GM18951 (cell line): ENCODE measurements around the gene ZNF740.

ENCODE experiments used
- POLR2A ChIP-seq: IDR thresholded peaks from 4 replicates; pipeline ENCODE4 v1.6.1; 2011; ENCODE audit warnings: mild to moderate bottlenecking; ENCODE audit not compliant: insufficient read length, insufficient read depth; ENCODE audit errors: extremely low read depth
- in situ Hi-C: fragments of 300-500 bp; cut with MboI; formaldehyde crosslinking; loops from one replicate; pipeline ENCODE4 v1.12.0; 2022; ENCODE audit warnings: low sequenced_read_pairs, mixed read lengths, inconsistent platforms; ENCODE audit not compliant: unreplicated experiment

The ZNF740 gene

DNA sequence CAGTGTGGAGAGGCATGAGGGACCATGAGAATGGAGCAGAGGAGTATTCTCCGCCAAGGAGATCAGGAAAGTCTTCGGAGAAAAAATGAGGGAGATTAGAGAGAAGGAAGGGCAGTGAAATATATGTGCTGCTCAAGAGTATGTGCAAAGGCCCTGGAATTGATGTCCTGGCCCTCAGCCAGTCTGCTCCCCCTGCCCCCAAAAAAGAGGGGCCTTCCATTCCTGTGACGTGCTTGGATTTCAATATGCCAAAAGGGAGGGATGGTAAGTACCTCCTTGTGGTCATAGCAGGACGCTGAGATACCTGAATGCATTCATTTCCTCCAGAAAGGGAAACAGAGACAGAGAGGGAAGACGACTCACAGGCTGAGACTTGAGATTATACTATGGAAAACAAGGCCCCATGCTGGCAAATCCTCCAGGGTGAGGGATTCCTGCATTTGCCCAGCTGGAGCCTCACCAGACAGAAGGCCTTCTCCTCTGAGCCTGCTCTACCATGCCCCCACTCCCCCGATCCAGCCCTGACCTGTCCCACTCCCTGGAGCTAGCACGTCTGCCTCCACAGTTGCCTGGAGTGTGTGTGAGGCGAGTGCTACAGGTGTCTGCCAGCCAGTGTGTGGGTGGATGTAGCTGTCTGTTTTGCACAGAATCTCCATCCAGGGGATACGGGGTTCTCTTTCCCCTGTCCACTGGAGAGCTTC is 55.4 kb downstream of the ZNF740 start:
- no peak for TF ChIP-seq POLR2A
- in situ Hi-C loops = no loop called here

- in situ Hi-C loops = no loop called here
- no peak for TF ChIP-seq POLR2A
Measured at GRCh38 chr12:53236443-53237111, 56.1 kb downstream of the ZNF740 start.

DNA sequence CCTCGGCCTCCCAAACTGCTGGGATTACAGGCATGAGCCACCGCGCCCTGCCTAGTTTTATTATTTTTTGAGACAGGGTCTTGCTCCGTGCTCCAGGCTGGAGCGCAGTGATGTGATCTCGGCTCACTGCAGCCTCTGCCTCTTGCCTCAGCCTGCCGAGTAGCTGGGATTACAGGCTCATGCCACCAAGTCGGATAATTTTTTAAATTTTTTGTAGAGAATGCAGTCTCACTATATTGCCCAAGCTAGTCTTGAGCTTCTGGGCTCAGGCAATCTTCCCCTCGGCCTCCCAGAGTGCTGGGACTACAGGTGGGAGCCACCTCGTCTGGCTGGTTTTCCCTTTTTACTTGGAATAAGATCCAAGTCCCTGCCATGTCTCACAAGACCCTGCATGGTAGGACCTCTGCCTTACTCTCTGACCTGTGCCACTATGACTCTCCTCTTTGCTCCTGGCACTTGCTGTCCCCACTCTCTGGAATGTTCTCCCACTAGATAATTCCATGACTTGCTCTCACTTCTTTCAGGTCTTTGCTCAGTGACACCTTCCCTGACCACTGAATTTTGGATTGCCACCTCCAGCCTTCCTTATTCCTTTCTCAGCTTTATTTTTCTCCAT is 59.2 kb downstream of the ZNF740 start:
- TF ChIP-seq POLR2A = no peak
- in situ Hi-C loops = no loop called here

DNA sequence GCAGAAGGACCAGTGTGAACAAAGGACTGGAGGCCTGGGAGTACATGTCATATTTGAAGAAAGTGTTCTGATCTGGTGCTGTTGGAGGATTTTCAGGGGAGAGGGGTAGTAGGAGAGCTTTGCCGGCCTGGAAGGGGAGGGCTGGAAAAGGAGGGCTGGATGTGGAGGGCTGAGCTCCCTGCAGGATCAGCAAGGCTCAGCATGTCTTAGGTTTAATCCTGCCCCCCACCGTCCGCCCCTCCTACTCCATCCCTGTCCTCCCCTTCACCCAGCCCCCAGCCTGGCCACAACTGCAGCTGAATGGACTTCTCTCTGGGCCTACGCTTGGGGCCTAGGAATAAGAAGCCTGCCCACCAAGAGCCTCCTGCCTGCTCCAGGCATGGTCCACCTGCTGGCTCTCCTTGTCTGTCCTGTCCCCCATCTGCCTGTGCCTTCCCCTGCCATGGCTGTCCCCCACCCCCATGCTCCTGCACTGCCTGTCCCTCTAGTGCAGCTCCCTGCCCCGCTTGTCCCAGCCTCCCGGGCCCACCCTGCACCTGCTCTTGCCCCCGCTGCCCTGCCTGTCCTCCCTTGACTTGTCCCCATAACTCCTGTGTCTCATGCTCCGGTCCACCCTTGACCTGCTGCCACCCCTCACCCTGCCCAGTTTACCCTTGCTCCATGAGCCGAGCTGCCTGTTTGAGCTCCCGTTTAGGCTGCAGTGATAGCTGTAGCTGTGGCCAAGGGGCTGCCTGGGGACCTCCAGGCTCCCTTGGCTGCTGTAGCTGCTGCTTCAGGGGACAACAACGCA is 61.3 kb downstream of the ZNF740 start:
- TF ChIP-seq POLR2A = no peak
- in situ Hi-C loops = no loop called here

DNA sequence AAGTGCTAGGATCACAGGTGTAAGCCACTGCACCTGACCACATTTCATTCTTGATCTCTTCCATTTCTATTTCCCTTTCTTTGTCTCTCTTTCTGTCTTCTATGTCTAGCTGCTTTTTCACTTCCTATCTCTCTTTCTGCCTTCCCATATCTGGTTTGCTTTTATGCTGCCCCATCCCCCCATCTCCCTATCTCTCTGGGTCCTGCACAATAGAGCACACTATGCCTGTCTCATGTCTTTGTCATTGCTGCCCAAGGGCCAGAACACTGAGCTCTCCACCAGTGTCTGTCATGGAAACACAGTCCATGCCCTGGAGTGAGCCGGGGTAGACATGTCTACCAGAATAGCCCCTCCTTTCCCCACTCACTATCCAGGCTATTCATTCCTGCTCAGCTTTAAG is 63.8 kb downstream of the ZNF740 start:
- no peak for TF ChIP-seq POLR2A
- in situ Hi-C loops = no loop called here
